Smooth muscle cell (in vitro differentiated cells): ENCODE results near the gene STPG4. TPM values are rescaled to one million over a fixed set of nuclear protein-coding genes. Genes with fewer than 3 reads are reported as not detected.
A peak's percentile ranks its signal among the peaks of the same experiment; 100 is the strongest.

Experiments used
- DNase-seq: peaks from one replicate; lab custom pipeline; 2025; ENCODE audit not compliant: unreplicated experiment; lab: John Stamatoyannopoulos, UW
- H2AFZ ChIP-seq: fragments of 200-600 bp; sonication (generic); 2 replicates; pipeline ENCODE4 v1.6.0; 2016; ENCODE audit warnings: antibody characterized with exemption, low read depth, mild to moderate bottlenecking
- H3F3A ChIP-seq: fragments of 200-600 bp; sonication (generic); 2 replicates; pipeline ENCODE4 v1.6.0; 2017; ENCODE audit warnings: antibody characterized with exemption, low read depth
- H3K27ac ChIP-seq: fragments of 200-600 bp; sonication (generic); 2 replicates; pipeline ENCODE4 v1.5.1; 2016; ENCODE audit warnings: low read depth, mild to moderate bottlenecking
- H3K27me3 ChIP-seq: fragments of 200-600 bp; sonication (generic); 2 replicates; pipeline ENCODE4 v1.6.1; 2016; ENCODE audit warnings: low read depth, mild to moderate bottlenecking
- H3K36me3 ChIP-seq: fragments of 200-600 bp; sonication (generic); 2 replicates; pipeline ENCODE4 v1.5.1; 2016; ENCODE audit warnings: low read depth
- H3K4me1 ChIP-seq: fragments of 200-600 bp; sonication (generic); 2 replicates; pipeline ENCODE4 v1.5.1; 2016; ENCODE audit warnings: low read depth
- H3K4me2 ChIP-seq: fragments of 200-600 bp; sonication (generic); 2 replicates; pipeline ENCODE4 v1.6.0; 2016; ENCODE audit warnings: mild to moderate bottlenecking
- H3K4me3 ChIP-seq: fragments of 200-600 bp; sonication (generic); 2 replicates; pipeline ENCODE4 v1.5.1; 2016; ENCODE audit warnings: mild to moderate bottlenecking
- H3K79me2 ChIP-seq: fragments of 200-600 bp; sonication (generic); 2 replicates; pipeline ENCODE4 v1.6.0; 2016; ENCODE audit warnings: low read depth, mild to moderate bottlenecking
- H3K9ac ChIP-seq: fragments of 200-600 bp; sonication (generic); 2 replicates; pipeline ENCODE4 v1.6.0; 2016; ENCODE audit warnings: low read depth
- H3K9me3 ChIP-seq: fragments of 200-600 bp; sonication (generic); replicated peaks from 2 replicates; pipeline ENCODE4 v1.5.1; 2016; ENCODE audit warnings: low read depth
- H4K20me1 ChIP-seq: fragments of 200-600 bp; sonication (generic); 2 replicates; pipeline ENCODE4 v1.6.0; 2016; ENCODE audit warnings: low read depth
- CTCF ChIP-seq: fragments of 200-600 bp; sonication (generic); IDR thresholded peaks from 2 replicates; pipeline ENCODE4 v1.5.1; 2017; ENCODE audit warnings: borderline replicate concordance, mild to moderate bottlenecking, antibody characterized with exemption; ENCODE audit not compliant: insufficient read depth, poor library complexity, severe bottlenecking
- WGBS: methylation state at CpG from one replicate; pipeline ENCODE4 v1.1.7; 2016; ENCODE audit warnings: low lambda C conversion rate; 5-methylcytosine and 5-hydroxymethylcytosine counted together
- polyA plus RNA-seq: library from polyadenylated mRNA; unstranded; fragments of >200 nt; fragmentation: Nextera tagmentation; extraction: Ambion mirVana; gene quantifications from 2 replicates; pipeline ENCODE4 v1.2.1, GENCODE V29; 2016
- total RNA-seq: library from RNA; depleted of rRNA; stranded (reverse); fragments of >200 nt; gene quantifications from 2 replicates; pipeline ENCODE4 v1.2.3, GENCODE V29; 2014

The STPG4 gene
- total and polyA plus RNA-seq, 2 experiments from 2014 or later, result 0.54 TPM; not detected in 1

- Histone ChIP-seq H3K4me1 (peaks cover 11% of the 10 kb centered on the region), H3K4me3 (no peak overlapping the region), H3K4me2 (no peak overlapping the region), H3K27me3 (no peaks in the 10 kb centered on the region), H4K20me1 (no peaks in the 10 kb centered on the region), H3K9me3 (no peaks in the 10 kb centered on the region), H3K36me3 (no peaks in the 10 kb centered on the region), H3K27ac (peak overlapping the region; percentile 60), H2AFZ (no peak overlapping the region), H3K9ac (no peak overlapping the region), H3K79me2 (no peaks in the 10 kb centered on the region), H3F3A (peaks cover 21% of the 10 kb centered on the region)
- no peak for TF ChIP-seq CTCF
- WGBS, result 70% methylated on average over 2 of the region's 2 CpGs
- DNase-seq, result no peak
Measured at GRCh38 chr2:47201224-47201623, 46.1 kb upstream of the STPG4 start.

GRCh38 chr2:47198985-47199451 is 43.9 kb upstream of the STPG4 start:
- no peaks in the 10 kb centered on the region for H3K79me2 ChIP-seq
- no peak overlapping the region for H3K4me3 ChIP-seq
- no peak for DNase-seq
- peaks cover 23% of the 10 kb centered on the region for H3K4me1 ChIP-seq
- H3K36me3 ChIP-seq, result no peaks in the 10 kb centered on the region
- no peaks in the 10 kb centered on the region for H4K20me1 ChIP-seq
- no peaks in the 10 kb centered on the region for H3K9me3 ChIP-seq
- peak overlapping the region; percentile 75 for H3K4me2 ChIP-seq
- peak overlapping the region; percentile 15 for H3K9ac ChIP-seq
- no peak overlapping the region for H2AFZ ChIP-seq
- no peaks in the 10 kb centered on the region for H3K27me3 ChIP-seq
- H3K27ac ChIP-seq, result peak overlapping the region; percentile 84
- peaks cover 20% of the 10 kb centered on the region for H3F3A ChIP-seq
- 1% methylated on average over 3 of the region's 3 CpGs for WGBS
- no peak for TF ChIP-seq CTCF

GRCh38 chr2:47196499-47196898 is 41.4 kb upstream of the STPG4 start:
- TF ChIP-seq CTCF, result no peak
- no peak overlapping the region for H3K9ac ChIP-seq
- DNase-seq, result no peak
- no peaks in the 10 kb centered on the region for H3K27me3 ChIP-seq
- peaks cover 38% of the 10 kb centered on the region for H3F3A ChIP-seq
- H3K9me3 ChIP-seq, result no peaks in the 10 kb centered on the region
- no peak overlapping the region for H3K4me3 ChIP-seq
- no peak overlapping the region for H3K4me2 ChIP-seq
- H2AFZ ChIP-seq, result no peak overlapping the region
- no peaks in the 10 kb centered on the region for H3K36me3 ChIP-seq
- H3K79me2 ChIP-seq, result no peaks in the 10 kb centered on the region
- H3K27ac ChIP-seq, result no peak overlapping the region
- 100% methylated on average over 1 of the region's 1 CpG for WGBS
- peaks cover 48% of the 10 kb centered on the region for H3K4me1 ChIP-seq
- H4K20me1 ChIP-seq, result no peaks in the 10 kb centered on the region

- TF ChIP-seq CTCF, result no peak
- Histone ChIP-seq H3K79me2 (no peaks in the 10 kb centered on the region), H3K9me3 (no peaks in the 10 kb centered on the region), H3K36me3 (no peaks in the 10 kb centered on the region), H3K27ac (no peak overlapping the region), H3K27me3 (no peaks in the 10 kb centered on the region), H3K4me3 (no peak overlapping the region), H3K4me2 (no peak overlapping the region), H4K20me1 (no peaks in the 10 kb centered on the region), H3F3A (peaks cover 40% of the 10 kb centered on the region), H2AFZ (no peak overlapping the region), H3K4me1 (peaks cover 53% of the 10 kb centered on the region), H3K9ac (no peak overlapping the region)
- WGBS, result 88% methylated on average over 2 of the region's 2 CpGs
- DNase-seq, result no peak
Measured at GRCh38 chr2:47196046-47196445, 40.9 kb upstream of the STPG4 start.
